PC-9 (cell line): ENCODE measurements around the gene JUND.

Experiments used
- EZH2 ChIP-seq: fragments of 200-600 bp; sonication (generic); IDR thresholded peaks from 2 replicates; pipeline ENCODE4 v1.8.0; 2017; ENCODE audit warnings: antibody characterized with exemption, low read depth
- TF ChIP-seq, protein P1 (sequence below): fragments of 200-600 bp; sonication (generic); conservative IDR thresholded peaks from 2 replicates; pipeline ENCODE4 v1.6.1; 2017; ENCODE audit warnings: mixed run types, antibody characterized with exemption, mild to moderate bottlenecking, moderate library complexity

DNA sequence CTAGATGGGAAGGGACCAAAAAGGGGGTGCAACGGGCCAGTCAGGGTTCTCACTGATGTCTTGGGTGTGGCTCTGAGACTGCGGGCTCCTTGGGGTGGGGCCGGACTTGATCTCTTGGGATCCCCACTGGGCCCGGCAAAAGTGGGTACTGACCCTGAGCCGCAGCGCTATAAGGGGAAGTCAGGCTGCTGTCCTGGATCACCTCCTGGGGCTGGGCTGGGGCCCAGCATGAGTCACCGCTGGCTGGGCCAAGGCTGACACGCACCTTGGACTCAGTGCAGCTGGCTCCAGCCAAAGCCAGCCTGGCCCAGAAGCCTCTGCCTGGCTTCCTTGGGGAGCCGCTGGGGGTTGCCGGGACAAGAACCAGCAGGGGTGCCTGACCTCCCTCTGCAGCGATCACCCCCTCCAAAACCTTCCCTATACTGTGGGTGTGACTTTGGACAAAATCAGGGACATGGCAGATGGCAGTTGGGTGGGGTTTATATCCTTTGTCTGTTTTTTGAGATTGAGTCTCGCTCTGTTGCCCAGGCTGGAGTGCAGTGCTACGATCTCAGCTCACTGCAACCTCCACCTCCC is 6.6 kb downstream of the JUND start:
- TF ChIP-seq, protein P1, sequence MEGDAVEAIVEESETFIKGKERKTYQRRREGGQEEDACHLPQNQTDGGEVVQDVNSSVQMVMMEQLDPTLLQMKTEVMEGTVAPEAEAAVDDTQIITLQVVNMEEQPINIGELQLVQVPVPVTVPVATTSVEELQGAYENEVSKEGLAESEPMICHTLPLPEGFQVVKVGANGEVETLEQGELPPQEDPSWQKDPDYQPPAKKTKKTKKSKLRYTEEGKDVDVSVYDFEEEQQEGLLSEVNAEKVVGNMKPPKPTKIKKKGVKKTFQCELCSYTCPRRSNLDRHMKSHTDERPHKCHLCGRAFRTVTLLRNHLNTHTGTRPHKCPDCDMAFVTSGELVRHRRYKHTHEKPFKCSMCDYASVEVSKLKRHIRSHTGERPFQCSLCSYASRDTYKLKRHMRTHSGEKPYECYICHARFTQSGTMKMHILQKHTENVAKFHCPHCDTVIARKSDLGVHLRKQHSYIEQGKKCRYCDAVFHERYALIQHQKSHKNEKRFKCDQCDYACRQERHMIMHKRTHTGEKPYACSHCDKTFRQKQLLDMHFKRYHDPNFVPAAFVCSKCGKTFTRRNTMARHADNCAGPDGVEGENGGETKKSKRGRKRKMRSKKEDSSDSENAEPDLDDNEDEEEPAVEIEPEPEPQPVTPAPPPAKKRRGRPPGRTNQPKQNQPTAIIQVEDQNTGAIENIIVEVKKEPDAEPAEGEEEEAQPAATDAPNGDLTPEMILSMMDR: no peak
- TF ChIP-seq EZH2: no peak
